IMR-90 (cell line): ENCODE data around the gene RGS3. TPM values are rescaled to one million over a fixed set of nuclear protein-coding genes. Genes with fewer than 3 reads are reported as not detected.

Experiments used
- ATAC-seq: fragments of 200-7000 bp; cut with Tn5 transposase; 2 replicates; pipeline ENCODE4 v1.9.1; 2020; ENCODE audit warnings: low read depth, mild to moderate bottlenecking, moderate library complexity
- BruUV-seq: library from RNA; stranded (reverse); fragments of 400-500 nt; replicated peaks from 2 replicates; lab custom pipeline; 2021; lab: Mats Ljungman, UMichigan
- CTCF ChIA-PET: fragments of 300-600 bp; formaldehyde crosslinking; extraction: SDS; loops from one replicate; lab custom pipeline; 2021; ENCODE audit warnings: antibody characterized with exemption; lab: Yijun Ruan, JAX
- POLR2A ChIA-PET: fragments of 300-600 bp; sonication (Branson Sonifier 250); formaldehyde crosslinking; loops from one replicate; lab custom pipeline; 2022; ENCODE audit warnings: antibody characterized with exemption; ENCODE audit not compliant: unreplicated experiment; lab: Charles Lee
- DNase-seq: peaks from one replicate; pipeline ENCODE4 v3.0.0; 2013
- H2AFZ ChIP-seq: replicated peaks from 2 replicates; pipeline ENCODE3; 2013; ENCODE audit warnings: low read length, mild to moderate bottlenecking; ENCODE audit not compliant: poor library complexity
- H2AK5ac ChIP-seq: 2 replicates; pipeline ENCODE4 v1.6.1; 2013; ENCODE audit warnings: low read depth, low read length, inconsistent platforms
- H2AK9ac ChIP-seq: replicated peaks from 2 replicates; pipeline ENCODE3; 2013; ENCODE audit warnings: mild to moderate bottlenecking, low read depth, low read length, moderate library complexity; ENCODE audit not compliant: poor library complexity
- H2BK120ac ChIP-seq: 2 replicates; pipeline ENCODE4 v1.6.1; 2013; ENCODE audit warnings: low read depth, low read length, inconsistent platforms
- H2BK15ac ChIP-seq: 3 replicates; pipeline ENCODE4 v1.6.1; 2013; ENCODE audit warnings: low read depth, low read length, inconsistent platforms
- H2BK20ac ChIP-seq: 2 replicates; pipeline ENCODE4 v1.6.1; 2013; ENCODE audit warnings: low read depth, mild to moderate bottlenecking, inconsistent platforms, low read length, moderate library complexity
- H2BK5ac ChIP-seq: 2 replicates; pipeline ENCODE4 v1.6.1; 2013; ENCODE audit warnings: mild to moderate bottlenecking, low read depth, low read length, inconsistent platforms; ENCODE audit not compliant: poor library complexity, severe bottlenecking
- H3K14ac ChIP-seq: replicated peaks from 2 replicates; pipeline ENCODE4 v1.6.1; 2013; ENCODE audit warnings: low read depth, low read length, inconsistent platforms
- H3K18ac ChIP-seq: 2 replicates; pipeline ENCODE4 v1.6.1; 2013; ENCODE audit warnings: low read depth, low read length, control low read depth
- H3K23ac ChIP-seq: 2 replicates; pipeline ENCODE4 v1.6.1; 2013; ENCODE audit warnings: low read depth, low read length, inconsistent platforms
- H3K27ac ChIP-seq: 2 replicates; pipeline ENCODE4 v1.5.1; 2013; ENCODE audit warnings: mild to moderate bottlenecking, control low read depth, low read length; ENCODE audit not compliant: insufficient read depth
- H3K27me3 ChIP-seq: 2 replicates; pipeline ENCODE4 v1.6.1; 2013; ENCODE audit warnings: low read length; ENCODE audit not compliant: control insufficient read depth, insufficient read depth
- H3K36me3 ChIP-seq: 2 replicates; pipeline ENCODE4 v1.6.1; 2013; ENCODE audit warnings: low read length, mixed read lengths; ENCODE audit not compliant: control insufficient read depth, insufficient read depth
- H3K4ac ChIP-seq: 2 replicates; pipeline ENCODE4 v1.6.1; 2013; ENCODE audit warnings: low read depth, low read length, inconsistent platforms
- H3K4me1 ChIP-seq: 2 replicates; pipeline ENCODE4 v1.6.1; 2013; ENCODE audit warnings: low read length, mixed read lengths; ENCODE audit not compliant: control insufficient read depth, insufficient read depth
- H3K4me2 ChIP-seq: 2 replicates; pipeline ENCODE4 v1.6.1; 2013; ENCODE audit warnings: low read depth, mild to moderate bottlenecking, control low read depth, low read length, moderate library complexity
- H3K4me3 ChIP-seq: 2 replicates; pipeline ENCODE4 v1.5.1; 2013; ENCODE audit warnings: low read depth, mild to moderate bottlenecking, control low read depth, low read length, moderate library complexity; ENCODE audit not compliant: insufficient read depth
- H3K56ac ChIP-seq: 2 replicates; pipeline ENCODE4 v1.6.1; 2013; ENCODE audit warnings: low read length, inconsistent platforms; ENCODE audit not compliant: insufficient read depth; ENCODE audit errors: extremely low read depth
- H3K79me1 ChIP-seq, 2 experiments: 2 replicates each; pipeline ENCODE4 v1.6.1; 2013; ENCODE audit warnings: low read length in 2 of 2, inconsistent platforms in 1 of 2, low read depth in 1 of 2
- H3K9ac ChIP-seq: 2 replicates; pipeline ENCODE4 v1.6.1; 2013; ENCODE audit warnings: low read depth, low read length, control low read depth
- H3K9me1 ChIP-seq: 2 replicates; pipeline ENCODE4 v1.6.1; 2013; ENCODE audit warnings: low read length, inconsistent platforms; ENCODE audit not compliant: insufficient read depth
- H3K9me3 ChIP-seq: 2 replicates; pipeline ENCODE4 v1.6.1; 2013; ENCODE audit warnings: low read length; ENCODE audit not compliant: control insufficient read depth, insufficient read depth
- H4K20me1 ChIP-seq: 2 replicates; pipeline ENCODE4 v1.6.1; 2013; ENCODE audit warnings: low read length, inconsistent platforms; ENCODE audit not compliant: insufficient read depth
- H4K5ac ChIP-seq: 2 replicates; pipeline ENCODE4 v1.6.1; 2013; ENCODE audit warnings: mild to moderate bottlenecking, low read depth, low read length, control low read depth
- H4K8ac ChIP-seq, 2 experiments: 2 replicates each; pipeline ENCODE4 v1.6.1; 2013; ENCODE audit warnings: low read depth in 2 of 2, low read length in 2 of 2, control low read depth in 1 of 2, inconsistent platforms in 1 of 2
- H4K91ac ChIP-seq: 2 replicates; pipeline ENCODE4 v1.6.1; 2013; ENCODE audit warnings: low read depth, low read length, inconsistent platforms; ENCODE audit not compliant: insufficient read depth
- CTCF ChIP-seq: conservative IDR thresholded peaks from 2 replicates; pipeline ENCODE4 v1.5.1; 2012; ENCODE audit warnings: mild to moderate bottlenecking, low read depth, low read length, improper control_type of control experiment
- MAFK ChIP-seq: IDR thresholded peaks from 2 replicates; pipeline ENCODE4 v1.6.1; 2012; ENCODE audit warnings: low read depth, low read length, improper control_type of control experiment
- NFE2L2 ChIP-seq: fragments of 150-350 bp; IDR thresholded peaks from 2 replicates; pipeline ENCODE4 v1.6.1; 2016; ENCODE audit warnings: low read depth, mild to moderate bottlenecking, low read length
- POLR2A ChIP-seq: IDR thresholded peaks from 2 replicates; pipeline ENCODE4 v1.6.1; 2012; ENCODE audit warnings: mild to moderate bottlenecking, low read depth, low read length
- SMC3 ChIP-seq: fragments of 150-350 bp; IDR thresholded peaks from 2 replicates; pipeline ENCODE4 v1.6.1; 2016; ENCODE audit warnings: low read depth, mild to moderate bottlenecking, antibody characterized with exemption, low read length, moderate library complexity
- WGBS, 2 experiments: methylation state at CpG; one replicate each; pipeline versions ENCODE4 v1.1.5 to v1.1.7; 2013; ENCODE audit warnings: missing lambda C conversion rate in 2 of 2; ENCODE audit not compliant: insufficient read length in 1 of 2; ENCODE audit errors: extremely low coverage in 2 of 2; 5-methylcytosine and 5-hydroxymethylcytosine counted together
- dilution Hi-C: fragments of 300-500 bp; cut with HindIII; formaldehyde crosslinking; loops from one replicate; pipeline ENCODE4 v1.14.3; 2018; ENCODE audit warnings: low sequenced_read_pairs; ENCODE audit not compliant: unreplicated experiment
- in situ Hi-C: fragments of 300-500 bp; cut with MboI; formaldehyde crosslinking; loops from 3 replicates; pipeline ENCODE4 v1.14.3; 2019; ENCODE audit warnings: low sequenced_read_pairs, inconsistent platforms, mixed read lengths
- intact Hi-C: fragments of 100-400 bp; cut with micrococcal nuclease; formaldehyde crosslinking; loops from 2 replicates; pipeline ENCODE4 v1.10.0; 2022
- polyA plus RNA-seq, 3 experiments: library from polyadenylated mRNA; depleted of rRNA; stranded (reverse); fragments of >200 nt; gene quantifications; 2 replicates each; pipeline ENCODE4 v1.2.3, GENCODE V29; 2012; ENCODE audit warnings: low replicate concordance in 1 of 3
- total RNA-seq: library from RNA; depleted of rRNA; stranded (reverse); fragments of >200 nt; gene quantifications from 2 replicates; pipeline ENCODE4 v1.2.3, GENCODE V29; 2012

Gene RGS3
- total and polyA plus RNA-seq, 2 of the 4 experiments (the other 2 are of a cell fraction), result 51.8 to 65.6 TPM

DNA sequence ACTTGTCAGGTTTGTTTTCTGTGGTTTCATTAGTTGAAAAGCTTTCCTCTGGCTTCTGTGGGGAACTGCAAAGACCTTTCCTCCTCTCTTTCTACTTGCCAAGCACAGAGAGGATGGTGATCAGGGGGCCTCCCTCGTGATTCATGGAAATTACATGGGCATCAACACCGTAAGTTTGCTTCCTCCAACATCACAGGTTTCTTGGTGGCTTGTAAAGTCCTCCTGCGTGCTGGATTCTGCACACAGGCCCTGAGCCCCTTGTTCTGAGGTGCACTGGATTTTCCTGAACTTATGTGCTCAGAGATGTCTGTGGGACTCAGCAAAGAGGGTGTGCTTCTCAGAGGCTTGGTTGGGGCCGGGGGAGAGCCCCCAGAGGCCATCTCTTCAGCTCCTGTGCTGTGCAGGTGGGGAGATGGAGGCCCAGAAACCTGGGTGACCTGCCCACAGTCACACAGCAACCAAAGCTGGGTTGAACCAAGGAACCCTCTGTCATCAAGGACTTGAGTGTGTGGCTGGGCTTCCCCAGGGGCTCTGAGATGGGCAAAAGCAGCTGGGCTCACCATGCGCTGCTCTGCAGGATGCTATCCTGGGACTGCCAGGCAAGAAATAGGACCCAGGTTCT is 36.5 kb downstream of the RGS3 start:
- no peak overlapping the region for H3K18ac ChIP-seq
- H2BK120ac ChIP-seq, result no peak overlapping the region; the same call in 1 of the 2 replicates
- no peak overlapping the region for H2BK5ac ChIP-seq
- H3K4ac ChIP-seq, result no peak overlapping the region
- H3K14ac ChIP-seq, result no peak overlapping the region
- dilution Hi-C loops, result no loop called here
- no peak overlapping the region for H3K23ac ChIP-seq
- no peak overlapping the region for H3K27ac ChIP-seq
- POLR2A ChIA-PET, result no interaction called here
- no peak overlapping the region for H2BK15ac ChIP-seq
- H3K79me1 ChIP-seq, result no peaks in the 10 kb centered on the region
- H3K9me3 ChIP-seq, result no peaks in the 10 kb centered on the region
- in situ Hi-C loops, result no loop called here
- 80% methylated on average over 1 of the region's 5 CpGs; no CpG with 5 or more reads in 1 of the 2 experiments for WGBS, 2 experiments
- H3K4me3 ChIP-seq, result no peak overlapping the region
- ATAC-seq (no peak), DNase-seq (no peak)
- no peak overlapping the region for H3K9ac ChIP-seq
- intact Hi-C loops, result no loop called here
- H3K4me1 ChIP-seq, result peaks cover 7% of the 10 kb centered on the region
- no peak overlapping the region for H3K56ac ChIP-seq
- no peak overlapping the region for H4K91ac ChIP-seq
- no peaks in the 10 kb centered on the region for H3K36me3 ChIP-seq
- H4K20me1 ChIP-seq, result no peaks in the 10 kb centered on the region
- no peaks in the 10 kb centered on the region for H3K27me3 ChIP-seq
- H3K9me1 ChIP-seq, result peaks cover 6% of the 10 kb centered on the region
- H2AK5ac ChIP-seq, result no peak overlapping the region
- H4K5ac ChIP-seq, result no peak overlapping the region
- no peak overlapping the region for H2AFZ ChIP-seq
- TF ChIP-seq SMC3 (no peak), POLR2A (no peak), CTCF (no peak), MAFK (no peak), NFE2L2 (no peak)
- H3K4me2 ChIP-seq, result no peak overlapping the region
- H4K8ac ChIP-seq, result no peak overlapping the region
- CTCF ChIA-PET, result no interaction called here
- H2BK20ac ChIP-seq, result no peak overlapping the region
- BruUV-seq, result no TSS peak
- H2AK9ac ChIP-seq, result no peak overlapping the region
